Endothelial cell of umbilical vein (primary cell): ENCODE results near the gene GATD1. TPM values are rescaled to one million over a fixed set of nuclear protein-coding genes. Genes with fewer than 3 reads are reported as not detected.

Experiments
- BruUV-seq: library from RNA; stranded (reverse); fragments of 400-500 nt; replicated peaks from 2 replicates; lab custom pipeline; 2021; lab: Mats Ljungman, UMichigan
- CTCF ChIA-PET: fragments of 300-600, 350-600 bp; sonication (Branson Sonifier 250); formaldehyde crosslinking; loops from one replicate; lab custom pipeline; 2021; ENCODE audit warnings: antibody characterized with exemption, inconsistent platforms; lab: Charles Lee
- POLR2A ChIA-PET: fragments of 300-600, 350-600 bp; sonication (Branson Sonifier 250); formaldehyde crosslinking; loops from one replicate; lab custom pipeline; 2021; ENCODE audit warnings: antibody characterized with exemption, inconsistent platforms; lab: Charles Lee
- DNase-seq: peaks from one replicate; pipeline ENCODE4 v3.0.0-alpha.2; 2011; ENCODE audit warnings: low read depth, low spot score
- FAIRE-seq: peaks from 2 replicates; lab custom pipeline; 2011; peaks lifted over from hg19 to GRCh38; lab: Jason Lieb, UNC
- H2AFZ ChIP-seq: 2 replicates; pipeline ENCODE4 v1.6.0; 2012; ENCODE audit warnings: low read depth, low read length, control low read depth, inconsistent platforms
- H3K27ac ChIP-seq: 2 replicates; pipeline ENCODE4 v1.5.1; 2011; ENCODE audit warnings: low read depth, mild to moderate bottlenecking, control low read depth, low read length, moderate library complexity; ENCODE audit not compliant: insufficient read depth
- H3K27me3 ChIP-seq, 2 experiments: 2 replicates each; pipeline versions ENCODE4 v1.6.0 to v1.6.1; 2011; ENCODE audit warnings: low read length in 2 of 2, mixed read lengths in 1 of 2; ENCODE audit not compliant: control insufficient read depth in 2 of 2, insufficient read depth in 2 of 2
- H3K36me3 ChIP-seq, 2 experiments: 2 replicates in 1 of 2; 3 replicates in 1 of 2; pipeline ENCODE4 v1.5.1; 2011; ENCODE audit warnings: low read length in 2 of 2, mild to moderate bottlenecking in 1 of 2, moderate library complexity in 1 of 2; ENCODE audit not compliant: control insufficient read depth in 2 of 2, insufficient read depth in 2 of 2; ENCODE audit errors: extremely low read depth in 1 of 2
- H3K4me1 ChIP-seq: 3 replicates; pipeline ENCODE4 v1.5.1; 2011; ENCODE audit warnings: mild to moderate bottlenecking, low read length; ENCODE audit not compliant: control insufficient read depth, insufficient read depth; ENCODE audit errors: extremely low read depth
- H3K4me2 ChIP-seq: 2 replicates; pipeline ENCODE4 v1.6.1; 2011; ENCODE audit warnings: low read length, control low read depth, mixed read lengths; ENCODE audit not compliant: insufficient read depth
- H3K4me3 ChIP-seq, 3 experiments: fragments of 200-600 bp in 1 of 3; sonication (generic), shearing (Covaris generic) in 1 of 3; replicated peaks in 1 of 3; 2 replicates each; pipeline ENCODE4 v1.5.1; 2011 to 2016; ENCODE audit warnings: control low read depth in 3 of 3, low read length in 3 of 3, mild to moderate bottlenecking in 2 of 3, inconsistent platforms in 1 of 3, low read depth in 1 of 3, moderate library complexity in 1 of 3; ENCODE audit not compliant: insufficient read depth in 1 of 3
- H3K79me2 ChIP-seq: 2 replicates; pipeline ENCODE4 v1.6.0; 2012; ENCODE audit warnings: low read length, inconsistent platforms; ENCODE audit not compliant: control insufficient read depth, insufficient read depth
- H3K9ac ChIP-seq: replicated peaks from 2 replicates; pipeline ENCODE3; 2011; ENCODE audit warnings: low read length, control low read depth; ENCODE audit not compliant: insufficient read depth; ENCODE audit errors: extremely low read depth
- H3K9me1 ChIP-seq: replicated peaks from 3 replicates; pipeline ENCODE4 v1.6.0; 2011; ENCODE audit warnings: mild to moderate bottlenecking, low read length; ENCODE audit not compliant: control insufficient read depth, insufficient read depth; ENCODE audit errors: extremely low read depth
- H3K9me3 ChIP-seq: replicated peaks from 2 replicates; pipeline ENCODE4 v1.5.1; 2012; ENCODE audit warnings: low read length, inconsistent platforms; ENCODE audit not compliant: control insufficient read depth, insufficient read depth
- H4K20me1 ChIP-seq: replicated peaks from 2 replicates; pipeline ENCODE3; 2011; ENCODE audit warnings: mild to moderate bottlenecking, low read length; ENCODE audit not compliant: control insufficient read depth, insufficient read depth; ENCODE audit errors: extremely low read depth
- CTCF ChIP-seq, 2 donors: IDR thresholded peaks; 1 replicate in 1 of 2; 2 replicates in 1 of 2; pipeline ENCODE4 v1.5.1; 2011; ENCODE audit warnings: low read length in 2 of 2, mild to moderate bottlenecking in 2 of 2, moderate library complexity in 2 of 2, control low read depth in 1 of 2, inconsistent platforms in 1 of 2, low read depth in 1 of 2; ENCODE audit not compliant: insufficient read depth in 1 of 2; ENCODE audit errors: extremely low read depth in 1 of 2
- EZH2 ChIP-seq: IDR thresholded peaks from 2 replicates; pipeline ENCODE4 v1.6.1; 2012; ENCODE audit warnings: borderline replicate concordance, low read depth, mild to moderate bottlenecking, moderate library complexity, low read length, inconsistent platforms; ENCODE audit not compliant: severe bottlenecking
- FOS ChIP-seq: IDR thresholded peaks from 2 replicates; pipeline ENCODE4 v1.6.1; 2011; ENCODE audit warnings: mild to moderate bottlenecking, low read length, moderate library complexity, borderline replicate concordance; ENCODE audit not compliant: insufficient read depth
- GATA2 ChIP-seq: IDR thresholded peaks from 2 replicates; pipeline ENCODE4 v1.7.0; 2011; ENCODE audit warnings: low read depth, mild to moderate bottlenecking, moderate library complexity, mixed read lengths, low read length; ENCODE audit not compliant: insufficient read length, insufficient read depth
- JUN ChIP-seq: IDR thresholded peaks from 2 replicates; pipeline ENCODE4 v1.6.1; 2011; ENCODE audit warnings: borderline replicate concordance, low read depth; ENCODE audit not compliant: insufficient read length, insufficient read depth
- MAX ChIP-seq: IDR thresholded peaks from 2 replicates; pipeline ENCODE4 v1.6.1; 2011; ENCODE audit not compliant: insufficient read depth, insufficient read length
- MYC ChIP-seq: IDR thresholded peaks from one replicate; pipeline ENCODE4 v1.6.1; 2011; ENCODE audit warnings: mild to moderate bottlenecking, low read depth, low read length
- POLR2A ChIP-seq: IDR thresholded peaks from 2 replicates; pipeline ENCODE4 v1.6.1; 2012; ENCODE audit warnings: low read depth, mild to moderate bottlenecking, control low read depth, low read length
- POLR2AphosphoS5 ChIP-seq: IDR thresholded peaks from 2 replicates; pipeline ENCODE4 v1.6.1; 2012; ENCODE audit warnings: low read depth, mild to moderate bottlenecking, control low read depth, low read length, moderate library complexity; ENCODE audit not compliant: insufficient read depth
- dilution Hi-C: fragments of 300-500 bp; cut with MboI; formaldehyde crosslinking; loops from one replicate; pipeline ENCODE4 v1.15.0; 2019; ENCODE audit warnings: low sequenced_read_pairs; ENCODE audit not compliant: extremely low pct_ligation_motif_present
- intact Hi-C: fragments of 100-400 bp; cut with micrococcal nuclease; formaldehyde crosslinking; loops from one replicate; pipeline ENCODE4 v1.10.0; 2022
- polyA plus RNA-seq, 4 experiments: library from polyadenylated mRNA; depleted of rRNA in 3 of 4; stranded (reverse) in 3 of 4; unstranded in 1 of 4; fragments of >200 nt; gene quantifications; 2 replicates each; pipeline versions ENCODE4 v1.2.1 to v1.2.3, GENCODE V29; 2011 to 2012; ENCODE audit warnings: missing spikeins in 1 of 4
- total RNA-seq: library from RNA; stranded (reverse); gene quantifications from 2 replicates; pipeline ENCODE4 v1.2.3, GENCODE V29; 2021

The GATD1 gene
- total and polyA plus RNA-seq, 2 donors (not counting 3 experiments of a cell fraction or from before 2014, with no cell fraction given): 70.6 to 83.1 TPM

- no peaks in the 10 kb centered on the region for H3K27me3 ChIP-seq
- BruUV-seq: no TSS peak
- DNase-seq (no peak), FAIRE-seq (no peak)
- H3K4me3 ChIP-seq: peak within 1 kb of the TSS; percentile 66 to 79 (median 77)
- H3K27ac ChIP-seq: peak within 1 kb of the TSS; percentile 89
- dilution Hi-C loops: no loop called here
- peaks cover 0 to 10% of the 10 kb centered on the region in 2 experiments for H3K36me3 ChIP-seq
- H3K4me2 ChIP-seq: peak within 1 kb of the TSS; percentile 70
- H4K20me1 ChIP-seq: no peaks in the 10 kb centered on the region
- H3K79me2 ChIP-seq: peaks cover 19% of the 10 kb centered on the region
- H3K9me3 ChIP-seq: no peaks in the 10 kb centered on the region
- H3K9me1 ChIP-seq: no peaks in the 10 kb centered on the region
- intact Hi-C loops: loop anchor here (1.0 to 2.0 kb wide), 3 partner anchors 9 to 16 kb away; partner anchors contain the start of gene RPLP2
- ChIA-PET POLR2A (interaction anchor here (0.6 to 3.3 kb wide), 10 partner anchors 9 to 263 kb away, joined by 3 to 23 read pairs (median 11); partner anchors contain the start of genes CEND1, GATD1, RPLP2 and TSPAN4), CTCF (interaction anchor here (1.1 to 2.7 kb wide), 4 partner anchors 8 to 16 kb away, joined by 3 to 11 read pairs (median 8); partner anchors contain the start of gene RPLP2)
- H3K4me1 ChIP-seq: peaks cover 20% of the 10 kb centered on the region
- no peak for TF ChIP-seq FOS
- TF ChIP-seq JUN: no peak
- TF ChIP-seq EZH2: no peak
- no peak for TF ChIP-seq GATA2
- TF ChIP-seq CTCF (IDR thresholded peaks at IDR 0.05; ENCODE audit: extremely low read depth in 1 of 2, insufficient read depth in 1 of 2, low read depth in 1 of 2, low read length in 2 of 2): no peak
- no peak for TF ChIP-seq MAX
- TF ChIP-seq MYC: no peak
- TF ChIP-seq POLR2A: no peak
- TF ChIP-seq POLR2AphosphoS5: no peak
- H3K9ac ChIP-seq: peak within 1 kb of the TSS; percentile 94
- H2AFZ ChIP-seq: peak within 1 kb of the TSS; percentile 93
Measured at GRCh38 chr11:818396-819128, 41.3 kb upstream of the GATD1 start, which contains the start of gene PNPLA2. TSS of gene PNPLA2 (plus strand) at chr11:818914. CDS start at chr11:819719, 805 bp downstream.
